ENCODE results near the gene DISC1.

GRCh38 chr1:232046451-232047306 lies 420.1 kb downstream of the DISC1 start:
- no peak for TF ChIP-seq EP300 (IDR thresholded peaks at IDR 0.05)
- TF ChIP-seq CTCF (IDR thresholded peaks at IDR 0.05): no peak
- no peak for TF ChIP-seq POLR2A (IDR thresholded peaks at IDR 0.05)
- no peak for TF ChIP-seq POLR2AphosphoS5 (IDR thresholded peaks at IDR 0.05)
